GM12878 (cell line): Measurements from ENCODE around the gene ADAM10. TPM values are rescaled to one million over a fixed set of nuclear protein-coding genes. Genes with fewer than 3 reads are reported as not detected.

Source experiments
- ATAC-seq: fragments of 200-7000 bp; cut with Tn5 transposase; 3 replicates; pipeline ENCODE4 v1.9.1; 2020; ENCODE audit warnings: mild to moderate bottlenecking, moderate library complexity
- BruUV-seq: library from RNA; stranded (reverse); fragments of 400-500 nt; replicated peaks from 2 replicates; lab custom pipeline; 2021; lab: Mats Ljungman, UMichigan
- CTCF ChIA-PET: fragments of 300-600 bp; sonication (Branson Sonifier 250); formaldehyde crosslinking; extraction: SDS; loops from one replicate; lab custom pipeline; 2021; ENCODE audit warnings: inconsistent platforms; lab: Yijun Ruan, JAX
- POLR2A ChIA-PET: fragments of 350-600 bp; formaldehyde crosslinking; extraction: SDS; loops from one replicate; lab custom pipeline; 2021; ENCODE audit warnings: inconsistent platforms; lab: Charles Lee
- RAD21 ChIA-PET: fragments of 300-600 bp; sonication (Branson Sonifier 250); formaldehyde crosslinking; loops from one replicate; lab custom pipeline; 2023; ENCODE audit warnings: antibody characterized with exemption; ENCODE audit not compliant: unreplicated experiment; lab: Charles Lee
- SMC1A ChIA-PET: fragments of 300-600 bp; sonication (Branson Sonifier 250); formaldehyde crosslinking; loops from one replicate; lab custom pipeline; 2023; ENCODE audit not compliant: unreplicated experiment, uncharacterized antibody; lab: Charles Lee
- DNase-seq: peaks from one replicate; pipeline ENCODE4 v3.0.0-alpha.2; 2011; ENCODE audit warnings: low read depth, low spot score
- FAIRE-seq: peaks from 3 replicates; lab custom pipeline; 2011; peaks lifted over from hg19 to GRCh38; lab: Jason Lieb, UNC
- H2AFZ ChIP-seq: 2 replicates; pipeline ENCODE4 v1.6.0; 2011; ENCODE audit warnings: low read depth, low read length, control low read depth; ENCODE audit not compliant: control insufficient read depth
- H3K27ac ChIP-seq: 2 replicates; pipeline ENCODE4 v1.5.1; 2011; ENCODE audit warnings: control low read depth; ENCODE audit not compliant: control insufficient read depth, insufficient read depth
- H3K27me3 ChIP-seq, 2 experiments: replicated peaks in 1 of 2; 2 replicates each; pipeline versions ENCODE4 v1.6.0 to v1.6.1; 2011; ENCODE audit warnings: low read length in 1 of 2; ENCODE audit not compliant: control insufficient read depth in 2 of 2, insufficient read depth in 2 of 2
- H3K36me3 ChIP-seq, 2 experiments: 2 replicates each; pipeline ENCODE4 v1.5.1; 2011; ENCODE audit warnings: low read length in 1 of 2; ENCODE audit not compliant: control insufficient read depth in 2 of 2, insufficient read depth in 2 of 2
- H3K4me1 ChIP-seq: 2 replicates; pipeline ENCODE4 v1.6.1; 2011; ENCODE audit warnings: mild to moderate bottlenecking, low read length, moderate library complexity, mixed read lengths; ENCODE audit not compliant: control insufficient read depth, insufficient read depth
- H3K4me2 ChIP-seq: 2 replicates; pipeline ENCODE4 v1.6.0; 2011; ENCODE audit warnings: control low read depth; ENCODE audit not compliant: control insufficient read depth, insufficient read depth
- H3K4me3 ChIP-seq: fragments of 200-600 bp; sonication (generic); 2 replicates; pipeline ENCODE4 v1.5.1; 2016
- H3K79me2 ChIP-seq: 2 replicates; pipeline ENCODE4 v1.6.0; 2011; ENCODE audit warnings: low read length; ENCODE audit not compliant: control insufficient read depth, insufficient read depth
- H3K9ac ChIP-seq: 2 replicates; pipeline ENCODE4 v1.8.0; 2011; ENCODE audit warnings: low read length, control low read depth, mixed read lengths; ENCODE audit not compliant: control insufficient read depth, insufficient read depth
- H3K9me3 ChIP-seq: replicated peaks from 3 replicates; pipeline ENCODE4 v1.5.1; 2011; ENCODE audit warnings: mild to moderate bottlenecking, low read length; ENCODE audit not compliant: control insufficient read depth, insufficient read depth
- H4K20me1 ChIP-seq: 2 replicates; pipeline ENCODE4 v1.6.0; 2011; ENCODE audit not compliant: control insufficient read depth, insufficient read depth
- E2F4 ChIP-seq: IDR thresholded peaks from 2 replicates; pipeline ENCODE4 v1.6.1; 2012; ENCODE audit warnings: low read depth, low read length, improper control_type of control experiment
- E4F1 ChIP-seq: fragments of 450-650 bp; IDR thresholded peaks from 2 replicates; pipeline ENCODE4 v1.6.1; 2018; ENCODE audit warnings: borderline replicate concordance, mild to moderate bottlenecking; ENCODE audit not compliant: partially characterized antibody
- EED ChIP-seq: sonication (generic); IDR thresholded peaks from 2 replicates; pipeline ENCODE4 v1.6.1; 2016; ENCODE audit warnings: antibody characterized with exemption, low read depth
- ELK1 ChIP-seq: IDR thresholded peaks from 2 replicates; pipeline ENCODE4 v1.6.1; 2012; ENCODE audit warnings: low read depth, low read length, improper control_type of control experiment
- EZH2 ChIP-seq: IDR thresholded peaks from 2 replicates; pipeline ENCODE4 v1.6.1; 2012; ENCODE audit warnings: low read depth, mild to moderate bottlenecking, control low read depth, inconsistent platforms, low read length, borderline replicate concordance; ENCODE audit not compliant: control insufficient read depth
- HCFC1 ChIP-seq: fragments of 150-350 bp; IDR thresholded peaks from 2 replicates; pipeline ENCODE4 v1.6.1; 2014; ENCODE audit warnings: low read length
- NRF1 ChIP-seq: conservative IDR thresholded peaks from 2 replicates; pipeline ENCODE4 v1.6.1; 2011; ENCODE audit warnings: mild to moderate bottlenecking, low read depth, low read length, improper control_type of control experiment
- RB1 ChIP-seq: fragments of 450-650 bp; formaldehyde crosslinking; IDR thresholded peaks from 2 replicates; pipeline ENCODE4 v1.6.1; 2017; ENCODE audit warnings: mild to moderate bottlenecking, borderline replicate concordance
- SMAD1 ChIP-seq: fragments of 450-650 bp; IDR thresholded peaks from 2 replicates; pipeline ENCODE4 v1.6.1; 2018; ENCODE audit warnings: mild to moderate bottlenecking, low read depth; ENCODE audit not compliant: partially characterized antibody
- SREBF2 ChIP-seq: IDR thresholded peaks from 2 replicates; pipeline ENCODE4 v1.6.1; 2012; ENCODE audit warnings: mild to moderate bottlenecking, low read length
- SRF ChIP-seq, 2 experiments: IDR thresholded peaks; 2 replicates each; pipeline ENCODE4 v1.6.1; 2011; ENCODE audit warnings: low read depth in 2 of 2, low read length in 2 of 2, mild to moderate bottlenecking in 1 of 2, moderate library complexity in 1 of 2
- SUZ12 ChIP-seq: fragments of 200-600 bp; sonication (generic); IDR thresholded peaks from one replicate; pipeline ENCODE4 v1.6.1; 2018; ENCODE audit warnings: antibody characterized with exemption, mild to moderate bottlenecking; ENCODE audit not compliant: unreplicated experiment
- WRNIP1 ChIP-seq: IDR thresholded peaks from 2 replicates; pipeline ENCODE4 v1.6.1; 2011; ENCODE audit warnings: low read depth, low read length, improper control_type of control experiment, borderline replicate concordance
- ZBTB11 ChIP-seq: fragments of 450-650 bp; formaldehyde crosslinking; IDR thresholded peaks from 2 replicates; pipeline ENCODE4 v1.5.0; 2022; ENCODE audit warnings: mild to moderate bottlenecking, missing genetic modification characterization
- WGBS: methylation state at CpG from one replicate; pipeline ENCODE4 v1.1.6; 2016; ENCODE audit warnings: low lambda C conversion rate; ENCODE audit not compliant: insufficient replicate concordance, insufficient coverage; ENCODE audit errors: missing lambda C conversion rate; 5-methylcytosine and 5-hydroxymethylcytosine counted together
- in situ Hi-C: fragments of 300-500 bp; cut with MboI; formaldehyde crosslinking; loops from 9 replicates; pipeline ENCODE4 v1.14.3; 2018; ENCODE audit warnings: mixed read lengths
- intact Hi-C: fragments of 100-400 bp; cut with micrococcal nuclease; formaldehyde crosslinking; loops from one replicate; pipeline ENCODE4 v1.14.2; 2022; ENCODE audit not compliant: unreplicated experiment
- polyA plus RNA-seq, 11 experiments: library from polyadenylated mRNA; depleted of rRNA in 4 of 11; unstranded in 6 of 11; stranded (reverse) in 5 of 11; fragments of >200 nt; fragmentation: Nextera tagmentation in 4 of 11; fragmentation: Illumina TruSeq in 1 of 11; extraction: Ambion mirVana in 4 of 11; extraction: Trizol in 1 of 11; gene quantifications; 1 replicate in 1 of 11; 2 replicates in 10 of 11; pipeline versions ENCODE4 v1.2.1 to v1.2.3, GENCODE V29; 2011 to 2016; ENCODE audit warnings: inconsistent platforms in 2 of 11, missing spikeins in 2 of 11, low read depth in 1 of 11
- total RNA-seq, 4 experiments: library from RNA; depleted of rRNA in 3 of 4; stranded (reverse); fragments of >200 nt in 3 of 4; fragmentation: Illumina TruSeq in 1 of 4; extraction: Trizol in 1 of 4; gene quantifications; 2 replicates each; pipeline versions ENCODE4 v1.2.1 to v1.2.3, GENCODE V29; 2013 to 2021
- TF ChIP-seq, protein P1 (sequence below): fragments of 450-650 bp; IDR thresholded peaks from 2 replicates; pipeline ENCODE4 v1.6.1; 2016; ENCODE audit warnings: mild to moderate bottlenecking

Gene ADAM10
- total and polyA plus RNA-seq, 10 of the 15 experiments (the other 5 are each of a cell fraction or from before 2014, with no cell fraction given): 10.0 to 88.9 (median 51.7) TPM

DNA sequence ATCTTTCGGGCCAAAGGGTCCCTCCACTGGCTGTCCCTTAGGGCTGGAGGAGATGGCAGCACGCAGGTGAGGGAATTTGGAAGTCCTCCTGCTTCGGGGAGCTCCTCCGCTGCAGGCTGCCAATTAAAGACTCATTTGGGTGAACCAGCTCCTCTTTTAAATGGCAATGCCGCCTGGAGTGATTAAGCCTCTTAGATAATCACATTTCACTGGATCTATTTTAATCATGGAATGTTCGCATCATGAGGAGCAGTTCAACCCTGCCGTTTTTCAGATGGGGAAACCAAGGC lies 199.8 kb downstream of the ADAM10 start:
- no TSS peak for BruUV-seq
- Histone ChIP-seq H3K79me2 (no peaks in the 10 kb centered on the region), H3K27me3 (no peaks in the 10 kb centered on the region), H3K27ac (no peak overlapping the region), H3K36me3 (no peaks in the 10 kb centered on the region), H3K9ac (no peak overlapping the region), H4K20me1 (no peaks in the 10 kb centered on the region), H3K4me3 (no peak overlapping the region), H2AFZ (no peak overlapping the region), H3K4me1 (peaks cover 13% of the 10 kb centered on the region), H3K4me2 (no peak overlapping the region), H3K9me3 (no peaks in the 10 kb centered on the region)
- no peak for DNase-seq
- no peak for ATAC-seq
- CTCF ChIA-PET: no interaction called here
- no peak for FAIRE-seq
- intact Hi-C loops (no loop called here), in situ Hi-C loops (no loop called here)
- POLR2A ChIA-PET: no interaction called here
- RAD21 ChIA-PET: interaction anchor here (1.1 to 1.5 kb wide), 2 partner anchors 13 to 90 kb away, joined by 3 read pairs; no protein-coding TSS in a partner anchor
- 76% methylated on average over 7 of the region's 7 CpGs for WGBS
- SMC1A ChIA-PET: interaction anchor here (1.2 kb wide), 1 partner anchor 280 kb away, joined by 4 read pairs; no protein-coding TSS in a partner anchor
- TF ChIP-seq RB1 (no peak), E2F4 (no peak), SRF (IDR thresholded peaks at IDR 0.05; ENCODE audit: low read depth in 2 of 2, low read length in 2 of 2) (no peak), ZBTB11 (CRISPR knock-in tag) (no peak), SMAD1 (no peak), SUZ12 (no peak), E4F1 (no peak), NRF1 (no peak), WRNIP1 (no peak), ELK1 (no peak), SREBF2 (no peak), HCFC1 (no peak), EZH2 (no peak), EED (no peak)
- TF ChIP-seq, protein P1, sequence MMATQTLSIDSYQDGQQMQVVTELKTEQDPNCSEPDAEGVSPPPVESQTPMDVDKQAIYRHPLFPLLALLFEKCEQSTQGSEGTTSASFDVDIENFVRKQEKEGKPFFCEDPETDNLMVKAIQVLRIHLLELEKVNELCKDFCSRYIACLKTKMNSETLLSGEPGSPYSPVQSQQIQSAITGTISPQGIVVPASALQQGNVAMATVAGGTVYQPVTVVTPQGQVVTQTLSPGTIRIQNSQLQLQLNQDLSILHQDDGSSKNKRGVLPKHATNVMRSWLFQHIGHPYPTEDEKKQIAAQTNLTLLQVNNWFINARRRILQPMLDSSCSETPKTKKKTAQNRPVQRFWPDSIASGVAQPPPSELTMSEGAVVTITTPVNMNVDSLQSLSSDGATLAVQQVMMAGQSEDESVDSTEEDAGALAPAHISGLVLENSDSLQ: no peak
